ENCODE data around the gene IRAK2. TPM values are rescaled to one million over a fixed set of nuclear protein-coding genes. Genes with fewer than 3 reads are reported as not detected.
A peak's percentile ranks its signal among the peaks of the same experiment; 100 is the strongest.
"Not testable (repeated sequence)": the region's sequence is repeated elsewhere in the genome, so short reads cannot be mapped to it uniquely, and the experiment has no call there.

The IRAK2 gene
- total RNA-seq, 2 experiments from 2014 or later, result 3.5 to 3.7 TPM

- H3K27me3 Mint-ChIP-seq, result peaks cover 3% of the 10 kb centered on the region
- peaks cover 7% of the 10 kb centered on the region for H3K9me3 Mint-ChIP-seq
- peaks cover 13% of the 10 kb centered on the region for H3K4me1 Mint-ChIP-seq
- H3K36me3 Mint-ChIP-seq, result peaks cover 6% of the 10 kb centered on the region
- ATAC-seq (ENCODE audit: low read depth), result no peak
- POLR2A ChIA-PET, result interaction anchor here (0.6 to 1.1 kb wide), 3 partner anchors 17 to 49 kb away, joined by 3 to 7 read pairs (median 3); no protein-coding TSS in a partner anchor
- DNase-seq, result no peak
- H3K27ac Mint-ChIP-seq, result no peak overlapping the region
- peak overlapping the region; percentile 48 for H3K4me3 Mint-ChIP-seq
Observed at GRCh38 chr3:10166213-10166604, 1.5 kb downstream of the IRAK2 start.

GRCh38 chr3:10169000-10169496, 4.3 kb downstream of the IRAK2 start:
- Mint-ChIP-seq H3K4me1 (peaks cover 7% of the 10 kb centered on the region), H3K9me3 (peaks cover 7% of the 10 kb centered on the region), H3K4me3 (no peak overlapping the region), H3K36me3 (peaks cover 6% of the 10 kb centered on the region), H3K27me3 (no peaks in the 10 kb centered on the region), H3K27ac (no peak overlapping the region)
- DNase-seq (no peak), ATAC-seq (ENCODE audit: low read depth) (no peak)
- POLR2A ChIA-PET, result no interaction called here

GRCh38 chr3:10170915-10171478, 6.3 kb downstream of the IRAK2 start:
- POLR2A ChIA-PET, result no interaction called here
- ATAC-seq (ENCODE audit: low read depth) (no peak), DNase-seq (no peak)
- Mint-ChIP-seq H3K4me1 (peaks cover 7% of the 10 kb centered on the region), H3K27ac (no peak overlapping the region), H3K9me3 (peaks cover 7% of the 10 kb centered on the region), H3K4me3 (no peak overlapping the region), H3K36me3 (peaks cover 6% of the 10 kb centered on the region), H3K27me3 (no peaks in the 10 kb centered on the region)

DNA sequence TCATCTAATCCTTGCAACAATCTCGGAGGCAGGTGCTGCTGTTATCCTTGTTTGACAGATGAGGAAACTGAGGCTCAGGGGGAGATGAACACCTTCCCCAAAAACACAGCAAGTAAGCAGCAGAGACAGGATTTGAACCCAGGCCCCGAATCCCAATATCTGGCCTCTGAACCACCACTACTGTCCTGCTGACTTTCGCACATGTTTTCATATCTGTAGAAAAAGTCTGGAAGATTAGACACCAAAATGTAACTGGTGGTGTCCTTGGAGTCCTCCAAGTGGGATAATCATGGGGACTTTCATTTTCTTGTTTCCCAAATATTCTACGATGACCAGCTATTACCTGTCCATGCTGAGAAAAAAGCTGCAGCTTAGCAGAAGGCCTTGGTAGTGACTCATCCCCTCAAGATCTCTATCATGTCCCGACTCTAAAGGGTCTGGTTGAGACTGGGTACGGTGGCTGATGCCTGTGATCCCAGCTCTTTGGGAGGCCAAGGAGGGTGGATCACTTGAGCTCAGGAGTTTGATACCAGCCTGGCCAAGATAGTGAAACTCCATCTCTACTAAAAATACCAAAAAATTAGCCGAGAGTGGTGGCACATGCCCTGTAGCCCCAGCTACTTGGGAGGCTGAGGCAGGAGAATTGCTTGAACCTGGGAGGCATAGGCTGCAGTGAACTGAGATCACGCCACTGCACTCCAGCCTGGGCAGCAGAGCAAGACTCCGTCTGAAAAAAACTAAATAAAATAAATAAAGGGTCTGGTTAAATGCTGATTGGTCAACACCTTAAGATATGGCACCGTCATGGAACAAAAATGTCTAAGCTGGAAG, 8.6 kb downstream of the IRAK2 start:
- no peak for ATAC-seq (ENCODE audit: low read depth)
- Mint-ChIP-seq H3K36me3 (peaks cover 6% of the 10 kb centered on the region), H3K9me3 (peaks cover 7% of the 10 kb centered on the region), H3K27me3 (no peaks in the 10 kb centered on the region), H3K4me1 (peaks cover 2% of the 10 kb centered on the region), H3K4me3 (no peak overlapping the region), H3K27ac (no peak overlapping the region)
- no peak for DNase-seq
- POLR2A ChIA-PET, result interaction anchor here (0.7 to 1.0 kb wide), 2 partner anchors 17 to 35 kb away, joined by 3 to 7 read pairs; no protein-coding TSS in a partner anchor

DNA sequence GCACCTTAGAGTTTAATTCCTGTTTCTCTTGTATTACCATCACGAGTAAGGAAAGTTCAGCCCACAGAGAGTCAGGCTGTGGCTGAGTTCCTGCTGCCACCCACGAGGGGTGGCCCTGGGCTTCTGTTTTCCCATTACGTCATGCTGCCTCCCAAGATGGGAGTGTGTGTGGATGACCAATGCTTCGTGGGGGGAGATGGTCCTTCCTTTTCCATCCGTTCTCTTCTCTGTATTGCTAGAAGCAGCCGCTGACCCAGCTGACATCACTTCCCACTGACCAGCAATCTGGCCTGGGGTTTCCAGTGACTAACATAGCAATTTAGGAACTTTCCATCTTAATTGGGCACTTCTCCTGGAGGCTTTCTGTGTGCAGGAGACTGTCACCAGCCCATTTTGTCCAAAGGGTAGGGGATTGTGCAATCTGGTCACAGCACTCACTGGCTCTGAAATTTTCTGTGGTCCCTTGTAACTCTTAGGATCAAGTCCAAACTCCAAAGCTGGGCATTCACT, 9.3 kb downstream of the IRAK2 start:
- DNase-seq (no peak), ATAC-seq (ENCODE audit: low read depth) (no peak)
- POLR2A ChIA-PET, result interaction anchor here (1.0 kb wide), 1 partner anchor 18 kb away, joined by 3 read pairs; no protein-coding TSS in a partner anchor
- Mint-ChIP-seq H3K4me1 (peaks cover 3% of the 10 kb centered on the region), H3K27me3 (no peaks in the 10 kb centered on the region), H3K27ac (no peak overlapping the region), H3K36me3 (peaks cover under 1% of the 10 kb centered on the region), H3K4me3 (no peak overlapping the region), H3K9me3 (peaks cover 2% of the 10 kb centered on the region)

DNA sequence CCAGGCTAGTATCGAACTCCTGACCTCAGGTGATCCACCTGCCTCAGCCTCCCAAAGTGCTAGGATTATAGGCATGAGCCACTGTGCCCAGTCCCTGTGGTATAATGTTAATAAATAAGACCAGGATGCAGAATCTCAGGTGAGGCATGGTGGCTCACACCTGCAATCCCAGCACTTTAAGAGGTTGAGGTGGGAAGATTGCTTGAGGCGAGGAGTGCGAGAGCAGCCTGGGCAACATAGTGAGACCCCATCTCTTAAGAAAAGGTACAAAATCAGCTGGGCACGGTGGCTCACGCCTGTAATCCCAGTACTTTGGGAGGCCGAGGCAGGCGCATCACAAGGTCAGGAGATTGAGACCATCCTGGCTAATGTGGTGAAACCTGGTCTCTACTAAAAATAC, 10.6 kb downstream of the IRAK2 start:
- H3K9me3 Mint-ChIP-seq; H3K4me1 Mint-ChIP-seq; H3K4me3 Mint-ChIP-seq; H3K36me3 Mint-ChIP-seq; H3K27ac Mint-ChIP-seq; ATAC-seq (ENCODE audit: low read depth); H3K27me3 Mint-ChIP-seq; DNase-seq: not testable (repeated sequence)
- POLR2A ChIA-PET, result interaction anchor here (0.6 kb wide), 1 partner anchor 272 kb away, joined by 4 read pairs; no protein-coding TSS in a partner anchor

DNA sequence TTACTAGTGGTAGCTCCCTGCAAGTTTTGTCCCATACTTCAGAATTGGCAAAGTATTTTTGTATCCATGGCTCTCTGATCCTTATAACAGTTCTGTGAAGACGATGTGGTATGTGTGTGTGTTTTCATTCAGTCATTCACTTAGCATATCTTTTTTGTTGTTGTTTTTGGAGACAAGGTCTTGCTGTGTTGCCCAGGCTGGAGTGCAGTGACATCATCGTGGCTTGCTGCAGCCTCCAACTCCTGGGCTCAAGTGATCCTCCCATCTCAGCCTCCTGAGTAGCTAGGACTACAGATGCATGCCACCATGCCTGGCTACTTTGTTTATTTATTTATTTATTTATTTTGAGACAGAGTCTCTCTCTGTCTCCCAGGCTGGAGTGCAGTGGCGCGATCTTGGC, 11.4 kb downstream of the IRAK2 start:
- H3K27me3 Mint-ChIP-seq; ATAC-seq (ENCODE audit: low read depth); H3K4me3 Mint-ChIP-seq; DNase-seq; H3K9me3 Mint-ChIP-seq; H3K4me1 Mint-ChIP-seq; H3K36me3 Mint-ChIP-seq; H3K27ac Mint-ChIP-seq: not testable (repeated sequence)
- POLR2A ChIA-PET, result interaction anchor here (0.6 to 0.7 kb wide), 2 partner anchors 11 to 93 kb away, joined by 3 to 7 read pairs; no protein-coding TSS in a partner anchor

DNA sequence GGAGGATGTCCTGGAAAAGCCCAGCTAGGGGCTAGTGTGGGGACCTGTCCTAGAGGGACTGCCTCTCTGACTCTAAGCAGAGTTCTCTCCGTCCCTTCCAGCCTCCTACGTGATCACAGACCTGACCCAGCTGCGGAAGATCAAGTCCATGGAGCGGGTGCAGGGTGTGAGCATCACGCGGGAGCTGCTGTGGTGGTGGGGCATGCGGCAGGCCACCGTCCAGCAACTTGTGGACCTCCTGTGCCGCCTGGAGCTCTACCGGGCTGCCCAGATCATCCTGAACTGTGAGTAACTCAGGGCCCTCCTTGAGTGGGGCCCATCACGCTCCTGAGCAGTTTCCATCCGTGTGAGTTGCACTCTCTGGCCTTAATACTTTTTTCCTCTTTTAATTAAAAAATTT, 13.0 kb downstream of the IRAK2 start:
- Mint-ChIP-seq H3K4me1 (peaks cover 7% of the 10 kb centered on the region), H3K27ac (no peak overlapping the region), H3K36me3 (peaks cover 1% of the 10 kb centered on the region), H3K27me3 (no peaks in the 10 kb centered on the region), H3K9me3 (no peaks in the 10 kb centered on the region), H3K4me3 (no peak overlapping the region)
- no peak for ATAC-seq (ENCODE audit: low read depth)
- no peak for DNase-seq
- POLR2A ChIA-PET, result no interaction called here

GRCh38 chr3:10178892-10179291, 14.2 kb downstream of the IRAK2 start:
- no peak overlapping the region for H3K27ac Mint-ChIP-seq
- H3K4me1 Mint-ChIP-seq, result peaks cover 7% of the 10 kb centered on the region
- H3K4me3 Mint-ChIP-seq, result no peak overlapping the region
- H3K9me3 Mint-ChIP-seq, result no peaks in the 10 kb centered on the region
- peaks cover 1% of the 10 kb centered on the region for H3K36me3 Mint-ChIP-seq
- POLR2A ChIA-PET, result interaction anchor here (0.6 kb wide), 1 partner anchor 182 kb away, joined by 3 read pairs; no protein-coding TSS in a partner anchor
- no peaks in the 10 kb centered on the region for H3K27me3 Mint-ChIP-seq
- ATAC-seq (ENCODE audit: low read depth), result no peak
- no peak for DNase-seq

DNA sequence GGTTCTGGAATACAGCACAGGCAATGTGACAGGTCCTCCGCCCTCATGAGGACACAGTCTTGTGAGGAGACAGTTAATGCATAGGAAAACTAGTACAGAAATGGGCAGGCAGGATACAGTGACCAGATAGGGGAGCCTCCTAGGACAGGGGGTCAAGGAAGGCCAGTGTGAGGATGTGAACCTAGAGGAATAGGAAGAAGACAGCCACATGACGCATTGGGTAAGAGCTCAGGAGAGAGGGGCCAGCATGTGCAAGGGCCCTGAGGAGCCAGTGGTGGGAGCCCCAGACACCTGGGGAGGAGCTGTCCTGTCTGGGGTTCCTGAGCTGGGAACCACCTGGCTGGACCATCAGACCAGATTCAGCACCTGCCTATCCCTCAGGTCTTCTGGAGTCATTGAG, 15.6 kb downstream of the IRAK2 start:
- Mint-ChIP-seq H3K27ac (no peak overlapping the region), H3K9me3 (no peaks in the 10 kb centered on the region), H3K4me3 (no peak overlapping the region), H3K27me3 (no peaks in the 10 kb centered on the region), H3K4me1 (peaks cover 9% of the 10 kb centered on the region), H3K36me3 (peaks cover 3% of the 10 kb centered on the region)
- POLR2A ChIA-PET, result no interaction called here
- no peak for DNase-seq
- no peak for ATAC-seq (ENCODE audit: low read depth)

DNA sequence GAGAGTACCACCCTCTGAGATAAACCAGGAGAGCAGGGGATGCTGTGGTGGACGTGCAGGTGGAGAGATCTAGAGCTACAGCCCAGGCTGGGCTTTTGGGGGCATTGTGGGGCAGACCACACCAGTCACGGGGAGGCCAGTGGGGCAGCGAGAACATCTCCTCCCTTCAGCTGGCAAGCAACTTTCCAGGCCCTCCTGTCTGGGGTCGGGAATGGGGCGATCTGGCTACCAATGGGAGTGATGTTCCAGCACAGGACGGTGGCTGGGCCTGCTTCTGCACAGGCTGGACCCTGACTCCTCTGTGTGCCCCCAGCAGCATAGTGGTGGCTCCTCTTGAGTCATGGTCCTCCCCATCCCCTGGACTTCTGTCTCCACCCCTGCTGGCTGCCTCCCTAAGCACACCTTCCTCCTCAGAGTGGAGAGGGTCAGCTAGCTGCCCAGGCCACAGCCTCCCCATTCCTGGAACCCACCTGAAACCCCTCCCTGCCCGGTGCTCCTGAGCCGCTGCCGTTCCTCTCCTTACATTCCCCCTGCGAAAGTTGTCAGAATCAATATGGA, 16.1 kb downstream of the IRAK2 start:
- ATAC-seq (ENCODE audit: low read depth) (no peak), DNase-seq (no peak)
- no peaks in the 10 kb centered on the region for H3K27me3 Mint-ChIP-seq
- peaks cover 3% of the 10 kb centered on the region for H3K36me3 Mint-ChIP-seq
- H3K9me3 Mint-ChIP-seq, result no peaks in the 10 kb centered on the region
- peaks cover 11% of the 10 kb centered on the region for H3K4me1 Mint-ChIP-seq
- H3K27ac Mint-ChIP-seq, result no peak overlapping the region
- no peak overlapping the region for H3K4me3 Mint-ChIP-seq
- POLR2A ChIA-PET, result no interaction called here

DNA sequence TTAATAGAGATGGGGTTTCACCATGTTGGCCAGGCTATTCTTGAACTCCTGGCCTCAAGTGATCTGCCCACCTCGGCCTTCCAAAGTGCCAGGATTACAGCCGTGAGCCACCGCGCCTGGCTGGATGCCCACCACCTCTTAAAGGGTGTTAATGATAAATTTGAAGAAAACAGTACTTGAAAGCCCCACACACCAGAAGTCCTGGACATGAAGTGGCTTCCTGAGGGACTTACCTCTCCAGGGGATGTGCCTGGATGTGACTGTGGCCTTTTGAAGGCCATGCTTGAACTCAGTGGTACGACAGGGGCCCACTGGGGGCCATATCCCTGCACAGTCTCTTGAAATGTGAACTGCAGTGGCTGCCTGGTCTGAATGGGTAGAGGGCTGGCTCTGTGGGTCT, 18.2 kb downstream of the IRAK2 start:
- Mint-ChIP-seq H3K27me3 (no peaks in the 10 kb centered on the region), H3K9me3 (no peaks in the 10 kb centered on the region), H3K36me3 (peaks cover 3% of the 10 kb centered on the region), H3K27ac (no peak overlapping the region), H3K4me3 (no peak overlapping the region), H3K4me1 (peaks cover 27% of the 10 kb centered on the region)
- no peak for DNase-seq
- no peak for ATAC-seq (ENCODE audit: low read depth)
- POLR2A ChIA-PET, result interaction anchor here (0.7 kb wide), 1 partner anchor 354 kb away, joined by 3 read pairs; no protein-coding TSS in a partner anchor

GRCh38 chr3:10184250-10184649, 19.5 kb downstream of the IRAK2 start:
- DNase-seq (no peak), ATAC-seq (ENCODE audit: low read depth) (no peak)
- no peak overlapping the region for H3K4me3 Mint-ChIP-seq
- H3K36me3 Mint-ChIP-seq, result peaks cover 1% of the 10 kb centered on the region
- POLR2A ChIA-PET, result interaction anchor here (1.0 kb wide), 1 partner anchor 9 kb away, joined by 4 read pairs; no protein-coding TSS in a partner anchor
- no peaks in the 10 kb centered on the region for H3K27me3 Mint-ChIP-seq
- peaks cover 32% of the 10 kb centered on the region for H3K4me1 Mint-ChIP-seq
- H3K27ac Mint-ChIP-seq, result no peak overlapping the region
- no peaks in the 10 kb centered on the region for H3K9me3 Mint-ChIP-seq

Measured in activated naive CD8-positive, alpha-beta T cell treated with anti-CD3 and anti-CD28 coated beads, Interleukin-2, amount 10 ng/mL, durations not matched to agents 7 days and 5 days (primary cell).